Spleen (tissue), 7 donors: Measurements from ENCODE around the gene RNF166.

Experiments used
- POLR2A ChIP-seq, 3 donors: fragments of 450-650 bp; IDR thresholded peaks; one replicate each; pipeline ENCODE4 v1.5.1; 2017; ENCODE audit warnings: antibody characterized with exemption in 3 of 3, mild to moderate bottlenecking in 1 of 3
- POLR2AphosphoS5 ChIP-seq, 3 donors: sonication (generic); formaldehyde crosslinking; IDR thresholded peaks; one replicate each; pipeline ENCODE4 v1.5.1; 2017; ENCODE audit warnings: antibody characterized with exemption in 3 of 3
- TF ChIP-seq, protein P1 (sequence below), 11 experiments: fragments of 200-600 bp in 7 of 11; fragments of 450-650 bp in 4 of 11; sonication (generic) in 4 of 11; IDR thresholded peaks in 8 of 11; conservative IDR thresholded peaks in 3 of 11; 1 replicate in 7 of 11; 2 replicates in 4 of 11; pipeline versions ENCODE4 v1.4.0 to v1.8.0; 2016 to 2021; ENCODE audit warnings: antibody characterized with exemption in 11 of 11, inconsistent platforms in 4 of 11, mild to moderate bottlenecking in 1 of 11
- donor health status: DM: no; HTN: no; CAD: no; lungs with moderate emphysema.
- donor health status: DM: no; HTN: no; CAD: no.
- donor health status: DM: no; HTN: no; CAD: no.

- TF ChIP-seq, protein P1, sequence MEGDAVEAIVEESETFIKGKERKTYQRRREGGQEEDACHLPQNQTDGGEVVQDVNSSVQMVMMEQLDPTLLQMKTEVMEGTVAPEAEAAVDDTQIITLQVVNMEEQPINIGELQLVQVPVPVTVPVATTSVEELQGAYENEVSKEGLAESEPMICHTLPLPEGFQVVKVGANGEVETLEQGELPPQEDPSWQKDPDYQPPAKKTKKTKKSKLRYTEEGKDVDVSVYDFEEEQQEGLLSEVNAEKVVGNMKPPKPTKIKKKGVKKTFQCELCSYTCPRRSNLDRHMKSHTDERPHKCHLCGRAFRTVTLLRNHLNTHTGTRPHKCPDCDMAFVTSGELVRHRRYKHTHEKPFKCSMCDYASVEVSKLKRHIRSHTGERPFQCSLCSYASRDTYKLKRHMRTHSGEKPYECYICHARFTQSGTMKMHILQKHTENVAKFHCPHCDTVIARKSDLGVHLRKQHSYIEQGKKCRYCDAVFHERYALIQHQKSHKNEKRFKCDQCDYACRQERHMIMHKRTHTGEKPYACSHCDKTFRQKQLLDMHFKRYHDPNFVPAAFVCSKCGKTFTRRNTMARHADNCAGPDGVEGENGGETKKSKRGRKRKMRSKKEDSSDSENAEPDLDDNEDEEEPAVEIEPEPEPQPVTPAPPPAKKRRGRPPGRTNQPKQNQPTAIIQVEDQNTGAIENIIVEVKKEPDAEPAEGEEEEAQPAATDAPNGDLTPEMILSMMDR (IDR thresholded peaks at IDR 0.05 in 8 of 11, conservative IDR thresholded peaks at IDR 0.05 in 3 of 11): no peak
- TF ChIP-seq POLR2A (IDR thresholded peaks at IDR 0.05) (no peak), POLR2AphosphoS5 (IDR thresholded peaks at IDR 0.05) (no peak)
Measured at GRCh38 chr16:88716201-88716600, 10.0 kb upstream of the RNF166 start.
